ENCODE results near the gene GLRA3.

DNA sequence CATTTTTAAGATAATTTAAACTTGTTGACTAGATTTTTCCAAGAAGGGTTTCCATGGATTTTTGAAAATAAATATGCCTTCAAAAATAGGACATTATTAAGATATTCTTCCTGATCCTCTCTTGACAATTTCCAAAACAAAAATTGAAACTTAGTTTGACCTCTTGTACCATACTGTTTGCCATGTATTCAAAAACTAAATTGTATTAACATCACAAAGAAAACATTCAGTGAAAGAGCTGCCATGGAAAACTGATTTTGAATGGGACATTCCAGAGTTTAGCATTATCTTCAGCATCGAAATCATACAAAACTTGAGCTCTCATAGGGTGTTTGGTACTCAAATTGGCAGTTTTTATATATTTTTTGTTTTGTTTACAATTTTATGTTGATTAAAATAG, 238.7 kb downstream of the GLRA3 start:
- TF ChIP-seq CTCF (IDR thresholded peaks at IDR 0.05), result no peak
- TF ChIP-seq POLR2A (IDR thresholded peaks at IDR 0.05), result no peak

All from lower leg skin (tissue), 3 donors.